T-helper 1 cell treated with Interleukin-12 subunit alpha and Interleukin-12 subunit beta and Interleukin-4 antibody, amounts not matched to agents 30 μg/mL and 1 μg/mL, for 36 hours (primary cell): Measurements from ENCODE around the gene CAPZB.

Experiments
- H3K27ac Mint-ChIP-seq: one replicate; pipeline ENCODE4 v1.8.0; 2021; ENCODE audit warnings: mild to moderate bottlenecking, mixed read lengths
- H3K27me3 Mint-ChIP-seq: one replicate; pipeline ENCODE4 v1.8.0; 2021; ENCODE audit warnings: low read depth, mixed read lengths
- H3K36me3 Mint-ChIP-seq: one replicate; pipeline ENCODE4 v1.8.0; 2021; ENCODE audit warnings: low read depth, mixed read lengths
- H3K4me1 Mint-ChIP-seq: one replicate; pipeline ENCODE4 v1.8.0; 2021; ENCODE audit warnings: low read depth, mixed read lengths
- H3K4me3 Mint-ChIP-seq: one replicate; pipeline ENCODE4 v1.8.0; 2021; ENCODE audit warnings: mild to moderate bottlenecking, moderate library complexity, mixed read lengths
- H3K9me3 Mint-ChIP-seq: one replicate; pipeline ENCODE4 v1.8.0; 2021; ENCODE audit warnings: mixed read lengths

CAPZB gene

DNA sequence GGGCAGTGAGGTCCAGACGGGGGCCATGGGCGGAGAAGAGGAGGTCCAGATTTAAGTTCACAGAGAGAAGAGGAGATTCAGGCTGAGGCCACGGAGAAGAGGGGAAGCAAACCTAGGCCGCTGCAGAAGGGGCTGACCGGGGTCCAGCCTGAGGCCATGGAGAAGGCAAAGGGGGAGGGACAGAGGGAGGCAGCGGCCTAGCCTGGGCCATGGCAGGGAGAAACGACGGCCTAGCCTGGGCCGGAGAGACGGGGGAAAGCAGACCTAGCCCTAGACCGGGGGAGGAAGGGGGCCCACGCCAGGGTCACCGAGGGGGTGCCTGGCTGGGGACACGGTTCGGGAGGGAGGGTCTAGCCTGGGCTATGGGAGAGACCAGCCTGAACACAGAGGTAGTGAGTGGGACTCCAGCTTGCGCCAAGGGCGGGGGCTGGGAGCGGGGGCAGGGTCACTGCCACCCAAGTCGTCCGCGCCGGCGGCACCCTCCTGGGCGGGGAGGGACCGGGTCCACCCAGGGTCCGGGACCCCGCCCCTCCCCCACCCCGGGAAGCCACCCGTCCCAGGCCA, 459 bp downstream of the CAPZB start:
- Mint-ChIP-seq H3K27me3 (no peaks in the 10 kb centered on the region), H3K4me1 (peaks cover 46% of the 10 kb centered on the region), H3K27ac (peak overlapping the region; percentile 90), H3K9me3 (no peaks in the 10 kb centered on the region), H3K36me3 (peaks cover 21% of the 10 kb centered on the region), H3K4me3 (peak overlapping the region; percentile 95)

DNA sequence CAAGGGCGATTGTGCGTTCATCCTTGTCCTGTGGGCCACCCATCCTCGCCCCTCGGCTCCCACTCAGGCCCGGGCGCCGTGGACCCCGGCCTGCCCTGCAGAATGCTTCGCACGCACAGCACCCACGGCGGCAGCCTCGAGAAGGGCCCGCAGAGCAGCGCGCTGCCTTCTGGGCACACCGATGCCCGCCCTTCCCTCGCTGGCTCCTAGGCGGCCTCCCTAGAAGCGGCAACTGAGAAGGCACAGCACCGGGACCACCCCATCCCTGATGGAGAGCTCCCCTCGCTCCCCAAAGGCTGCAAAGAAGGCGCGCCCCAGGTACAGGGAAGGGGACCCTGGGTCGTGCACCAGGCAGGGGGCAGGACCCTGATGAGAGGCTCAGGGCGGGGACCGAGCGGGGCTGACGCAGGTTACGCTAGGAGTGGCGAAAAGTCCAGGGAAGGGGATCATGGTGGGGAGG, 971 bp downstream of the CAPZB start:
- H3K27me3 Mint-ChIP-seq, result no peaks in the 10 kb centered on the region
- peak overlapping the region; percentile 95 for H3K4me3 Mint-ChIP-seq
- H3K4me1 Mint-ChIP-seq, result peaks cover 51% of the 10 kb centered on the region
- H3K36me3 Mint-ChIP-seq, result peaks cover 21% of the 10 kb centered on the region
- H3K27ac Mint-ChIP-seq, result peak overlapping the region; percentile 90
- H3K9me3 Mint-ChIP-seq, result no peaks in the 10 kb centered on the region

DNA sequence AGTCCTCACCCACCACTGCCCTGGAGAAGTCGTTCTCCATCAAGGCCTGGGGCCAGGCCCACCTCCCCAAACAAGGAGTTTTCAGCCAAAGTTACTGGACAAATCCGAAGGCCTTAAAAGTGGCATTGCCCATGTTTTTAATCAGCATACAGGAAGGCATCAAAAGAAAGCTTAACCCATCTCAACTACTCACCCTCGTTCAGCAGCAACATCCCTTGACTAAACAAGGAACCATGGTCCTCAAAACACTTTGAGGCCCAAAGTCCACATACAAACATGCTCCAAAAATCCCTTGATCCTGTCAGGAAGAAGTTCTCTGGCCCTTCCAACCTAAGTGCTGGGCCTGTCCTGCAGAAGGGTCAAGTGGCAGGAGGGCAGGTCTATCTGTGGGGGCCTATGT, 1.6 kb downstream of the CAPZB start:
- peak overlapping the region; percentile 88 for H3K27ac Mint-ChIP-seq
- peaks cover 21% of the 10 kb centered on the region for H3K36me3 Mint-ChIP-seq
- H3K9me3 Mint-ChIP-seq, result no peaks in the 10 kb centered on the region
- peaks cover 57% of the 10 kb centered on the region for H3K4me1 Mint-ChIP-seq
- peak overlapping the region; percentile 95 for H3K4me3 Mint-ChIP-seq
- no peaks in the 10 kb centered on the region for H3K27me3 Mint-ChIP-seq

GRCh38 chr1:19483261-19483660, 2.1 kb downstream of the CAPZB start:
- Mint-ChIP-seq H3K4me3 (peak overlapping the region; percentile 95), H3K9me3 (no peaks in the 10 kb centered on the region), H3K4me1 (peaks cover 61% of the 10 kb centered on the region), H3K27me3 (no peaks in the 10 kb centered on the region), H3K27ac (peak overlapping the region; percentile 88), H3K36me3 (peaks cover 22% of the 10 kb centered on the region)

DNA sequence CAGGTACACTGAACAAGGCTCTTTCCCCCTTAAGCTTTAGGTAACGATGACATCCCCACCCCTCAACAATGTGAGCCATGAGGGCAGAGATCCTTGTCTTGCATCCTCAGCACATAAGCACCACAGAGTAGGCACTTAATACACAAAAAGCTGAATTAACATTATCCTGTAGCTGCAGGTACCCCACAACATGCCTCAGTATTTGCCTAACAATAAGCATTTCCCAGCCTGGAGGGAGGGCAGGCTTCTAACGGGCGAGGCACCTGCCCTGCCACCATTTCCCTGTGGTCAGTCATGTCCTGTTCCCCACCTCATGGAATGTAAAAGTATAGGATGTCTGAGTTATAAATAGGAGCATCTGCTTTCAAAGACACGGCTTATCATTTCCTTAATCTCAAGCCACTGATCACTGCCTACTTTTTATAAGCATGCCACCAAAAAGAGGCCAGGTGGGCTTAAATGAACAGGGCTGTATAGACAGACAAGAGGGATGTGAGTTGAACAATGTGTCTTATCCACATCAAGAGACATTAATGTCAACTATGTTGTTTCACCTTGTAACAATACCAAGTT, 3.4 kb downstream of the CAPZB start:
- Mint-ChIP-seq H3K27ac (no peak overlapping the region), H3K36me3 (peaks cover 24% of the 10 kb centered on the region), H3K9me3 (no peaks in the 10 kb centered on the region), H3K27me3 (no peaks in the 10 kb centered on the region), H3K4me3 (no peak overlapping the region), H3K4me1 (peaks cover 69% of the 10 kb centered on the region)

DNA sequence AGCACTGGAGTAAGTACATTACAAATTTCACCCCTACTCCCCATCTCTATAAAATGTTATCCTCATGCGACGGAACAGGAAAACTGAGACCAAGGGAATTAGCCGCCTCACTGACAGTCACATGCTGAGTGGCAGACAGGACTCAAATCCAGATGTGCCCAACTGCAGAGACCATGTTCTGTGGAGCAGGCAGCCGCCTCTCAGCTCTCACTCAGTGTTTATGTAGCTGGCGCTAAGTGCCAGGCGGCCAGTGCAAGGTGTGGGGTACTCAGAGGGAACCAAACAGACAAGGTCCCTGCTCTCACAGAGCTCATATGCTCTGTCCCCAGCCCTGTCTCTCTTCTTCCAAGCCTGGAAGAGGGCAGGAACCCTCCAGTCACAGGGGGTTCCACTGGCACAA, 5.1 kb downstream of the CAPZB start:
- Mint-ChIP-seq H3K4me3 (no peak overlapping the region), H3K27ac (peak overlapping the region; percentile 69), H3K27me3 (no peaks in the 10 kb centered on the region), H3K4me1 (peaks cover 74% of the 10 kb centered on the region), H3K36me3 (peaks cover 23% of the 10 kb centered on the region), H3K9me3 (no peaks in the 10 kb centered on the region)

GRCh38 chr1:19479351-19480120, 5.8 kb downstream of the CAPZB start:
- no peaks in the 10 kb centered on the region for H3K9me3 Mint-ChIP-seq
- H3K4me3 Mint-ChIP-seq, result peak overlapping the region; percentile 4
- peaks cover 82% of the 10 kb centered on the region for H3K4me1 Mint-ChIP-seq
- no peaks in the 10 kb centered on the region for H3K27me3 Mint-ChIP-seq
- H3K27ac Mint-ChIP-seq, result peak overlapping the region; percentile 21
- peaks cover 26% of the 10 kb centered on the region for H3K36me3 Mint-ChIP-seq

DNA sequence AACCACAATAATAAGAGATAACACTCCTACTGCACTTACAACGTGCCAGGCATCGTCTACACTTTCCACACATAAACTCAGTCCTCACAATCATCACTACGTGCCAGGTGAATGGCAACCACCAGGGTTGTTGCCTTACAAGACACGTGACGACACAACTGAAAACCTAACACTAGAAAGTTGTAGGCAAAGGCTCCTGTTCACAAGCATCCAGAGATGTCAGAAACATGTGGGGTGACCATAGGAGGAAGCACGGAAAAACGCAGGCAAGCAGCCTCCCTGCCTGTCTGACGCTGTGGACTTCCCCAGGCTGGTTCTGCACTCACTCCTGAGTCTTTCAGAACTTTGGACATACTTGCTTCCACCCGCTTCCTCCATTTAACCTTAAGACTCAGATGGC, 7.0 kb downstream of the CAPZB start:
- no peaks in the 10 kb centered on the region for H3K9me3 Mint-ChIP-seq
- H3K4me1 Mint-ChIP-seq, result peaks cover 82% of the 10 kb centered on the region
- H3K4me3 Mint-ChIP-seq, result peak overlapping the region; percentile 80
- peak overlapping the region; percentile 91 for H3K27ac Mint-ChIP-seq
- H3K36me3 Mint-ChIP-seq, result peaks cover 21% of the 10 kb centered on the region
- no peaks in the 10 kb centered on the region for H3K27me3 Mint-ChIP-seq

DNA sequence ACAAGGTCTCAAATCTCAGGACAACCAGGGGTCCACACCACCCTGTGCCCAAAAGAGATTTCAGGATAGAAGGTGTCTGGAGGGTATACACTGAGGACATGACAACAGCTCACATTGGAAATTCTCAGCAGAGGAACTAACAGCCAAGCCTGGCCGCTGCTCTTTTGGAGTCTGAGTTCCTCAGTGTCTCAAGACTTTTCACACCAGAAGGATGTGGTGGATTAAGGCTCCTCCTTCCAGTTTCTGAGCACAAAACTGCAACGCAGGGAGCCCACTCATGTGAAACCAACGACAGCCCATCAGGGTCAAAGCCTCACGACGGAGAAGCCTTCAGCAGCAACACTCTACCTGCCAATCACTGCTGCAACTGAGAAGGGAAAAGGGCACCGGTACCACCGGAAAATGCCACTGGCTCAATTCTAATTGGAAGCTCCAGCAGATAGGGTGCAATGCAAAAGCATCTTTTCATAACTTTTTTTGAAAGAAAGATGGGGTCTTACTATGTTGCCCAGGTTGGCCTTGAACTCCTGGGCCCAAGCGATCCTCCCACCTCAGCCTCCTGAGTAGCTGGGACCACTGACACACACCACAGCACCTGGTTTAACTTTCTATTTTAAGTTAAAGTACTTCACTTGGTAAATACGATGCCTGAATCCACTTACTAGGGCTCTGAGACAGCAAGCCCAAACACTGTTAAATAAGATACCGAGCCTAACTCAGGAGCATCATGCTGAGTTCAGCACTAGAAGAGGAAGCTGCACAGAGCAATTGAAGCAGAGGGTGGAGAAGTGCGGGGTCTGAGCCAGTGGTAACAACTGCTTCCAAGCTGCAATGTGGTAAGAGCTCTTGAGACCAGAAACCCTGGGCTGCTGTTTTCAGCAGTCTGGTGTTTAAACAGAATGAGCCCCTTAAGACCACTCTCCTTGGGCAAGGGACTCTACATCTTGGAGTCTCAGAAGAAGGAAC, 7.8 kb downstream of the CAPZB start:
- peak overlapping the region; percentile 91 for H3K27ac Mint-ChIP-seq

DNA sequence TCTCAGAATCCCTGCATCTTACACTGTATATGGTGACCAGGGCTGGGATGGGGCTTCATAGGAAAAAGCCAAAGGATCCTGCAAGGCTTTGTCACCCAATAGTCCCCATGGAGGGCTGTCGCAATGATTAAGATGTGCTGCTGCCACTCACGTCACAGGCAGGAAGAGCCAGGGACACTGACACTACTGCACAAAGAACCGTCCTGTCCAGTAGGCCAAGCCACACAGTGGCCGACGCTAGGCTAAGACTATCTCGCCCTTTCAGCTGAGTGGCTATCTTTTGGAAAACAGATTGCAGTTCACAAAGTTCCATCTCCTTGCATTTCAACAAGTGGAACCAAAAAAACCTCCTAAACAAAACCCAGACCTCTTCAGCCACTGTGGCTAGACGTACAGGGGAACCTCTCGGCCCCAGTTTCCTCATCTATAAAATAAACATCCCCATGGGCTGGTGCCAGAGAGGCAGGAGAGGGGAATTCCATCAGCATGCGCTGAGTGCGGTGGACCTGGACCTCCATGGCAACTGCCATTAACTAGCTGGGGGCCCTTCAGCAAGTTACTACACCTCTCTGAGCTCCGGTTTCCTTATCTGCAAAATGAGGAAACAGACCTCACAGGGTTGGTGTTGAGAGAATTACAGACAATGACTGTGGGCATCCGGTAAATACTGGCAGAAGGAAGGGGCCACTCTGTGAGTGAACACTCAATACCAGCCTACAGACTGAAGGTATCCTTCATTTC, 8.7 kb downstream of the CAPZB start:
- H3K27me3 Mint-ChIP-seq, result no peaks in the 10 kb centered on the region
- no peaks in the 10 kb centered on the region for H3K9me3 Mint-ChIP-seq
- H3K27ac Mint-ChIP-seq, result peak overlapping the region; percentile 91
- peak overlapping the region; percentile 80 for H3K4me3 Mint-ChIP-seq
- peaks cover 77% of the 10 kb centered on the region for H3K4me1 Mint-ChIP-seq
- H3K36me3 Mint-ChIP-seq, result peaks cover 22% of the 10 kb centered on the region

More for the DNA sequence above, 7.8 kb downstream of the CAPZB start:
- Mint-ChIP-seq H3K36me3 (peaks cover 17% of the 10 kb centered on the region), H3K4me3 (peak overlapping the region; percentile 80), H3K27me3 (no peaks in the 10 kb centered on the region), H3K4me1 (peaks cover 79% of the 10 kb centered on the region), H3K9me3 (no peaks in the 10 kb centered on the region)

DNA sequence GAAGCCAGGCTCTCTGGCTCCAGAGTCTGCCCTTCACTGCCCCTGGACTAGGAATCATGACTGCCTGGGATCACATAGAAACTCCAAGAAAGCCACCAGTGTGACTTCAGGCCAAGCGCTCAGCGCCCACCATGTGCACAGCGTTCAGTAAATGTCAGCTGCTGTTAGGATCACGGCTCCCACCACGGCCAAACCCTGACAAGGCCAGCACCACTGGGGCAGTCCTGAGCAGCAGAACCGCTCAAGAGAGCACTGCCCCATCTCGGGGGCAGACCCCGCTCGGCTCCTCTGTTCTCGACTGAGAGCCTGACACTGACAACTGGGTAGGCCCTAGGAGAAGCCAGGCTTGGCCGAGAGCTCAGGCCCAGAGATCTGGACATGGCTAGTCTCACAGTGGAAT, 10.0 kb downstream of the CAPZB start:
- H3K36me3 Mint-ChIP-seq, result peaks cover 24% of the 10 kb centered on the region
- peaks cover 80% of the 10 kb centered on the region for H3K4me1 Mint-ChIP-seq
- no peaks in the 10 kb centered on the region for H3K27me3 Mint-ChIP-seq
- H3K9me3 Mint-ChIP-seq, result no peaks in the 10 kb centered on the region
- peak overlapping the region; percentile 31 for H3K27ac Mint-ChIP-seq
- no peak overlapping the region for H3K4me3 Mint-ChIP-seq

DNA sequence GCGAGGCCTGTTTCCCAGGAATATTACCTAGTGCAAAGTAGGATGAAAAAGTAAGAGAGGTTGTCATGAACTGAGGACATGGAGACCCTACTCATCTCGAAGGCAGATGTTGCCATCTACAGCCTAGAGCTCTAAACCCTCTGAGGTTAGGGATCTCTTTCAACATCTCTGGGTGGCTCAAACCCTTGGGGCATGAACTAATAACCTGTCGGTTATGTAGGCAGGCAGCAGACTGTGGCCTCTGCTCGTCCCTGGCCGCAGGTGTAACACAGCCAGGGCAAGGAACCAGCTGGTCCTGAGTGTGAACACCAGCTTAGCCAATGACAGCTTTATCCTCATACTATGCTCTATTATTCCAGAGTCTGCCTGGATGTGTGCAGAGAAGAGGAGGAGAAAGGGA, 13.2 kb downstream of the CAPZB start:
- Mint-ChIP-seq H3K27ac (peak overlapping the region; percentile 58), H3K9me3 (no peaks in the 10 kb centered on the region), H3K4me1 (peaks cover 81% of the 10 kb centered on the region), H3K4me3 (no peak overlapping the region), H3K36me3 (peaks cover 34% of the 10 kb centered on the region), H3K27me3 (no peaks in the 10 kb centered on the region)

DNA sequence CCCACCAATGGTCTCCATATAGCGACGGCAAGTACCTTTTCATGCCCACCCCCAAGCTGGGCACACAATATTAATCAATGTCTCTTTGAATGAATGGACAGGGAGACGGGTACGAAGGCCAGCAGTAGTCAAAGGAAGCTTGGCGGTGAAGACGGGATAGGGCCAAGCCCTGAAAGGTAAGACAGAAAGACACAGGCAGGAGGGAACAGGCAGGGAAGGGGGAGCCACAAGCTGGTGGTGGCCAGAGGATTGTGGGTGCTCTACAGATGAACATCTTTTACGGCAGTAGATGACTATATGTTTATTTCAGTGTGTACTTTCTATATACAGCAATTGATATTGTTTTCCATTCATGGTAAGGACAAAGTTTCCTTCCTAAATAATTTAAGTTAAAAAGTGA, 16.3 kb downstream of the CAPZB start:
- Mint-ChIP-seq H3K4me1 (peaks cover 76% of the 10 kb centered on the region), H3K36me3 (peaks cover 35% of the 10 kb centered on the region), H3K27ac (peak overlapping the region; percentile 86), H3K9me3 (no peaks in the 10 kb centered on the region), H3K27me3 (no peaks in the 10 kb centered on the region), H3K4me3 (peak overlapping the region; percentile 73)
